ENCODE data around the gene CITED2. TPM values are rescaled to one million over a fixed set of nuclear protein-coding genes. Genes with fewer than 3 reads are reported as not detected.

Gene CITED2
- total and polyA plus RNA-seq, 2 of the 8 experiments (the other 6 are each of a cell fraction or from before 2014, with no cell fraction given) = 89.1 to 115 TPM

DNA sequence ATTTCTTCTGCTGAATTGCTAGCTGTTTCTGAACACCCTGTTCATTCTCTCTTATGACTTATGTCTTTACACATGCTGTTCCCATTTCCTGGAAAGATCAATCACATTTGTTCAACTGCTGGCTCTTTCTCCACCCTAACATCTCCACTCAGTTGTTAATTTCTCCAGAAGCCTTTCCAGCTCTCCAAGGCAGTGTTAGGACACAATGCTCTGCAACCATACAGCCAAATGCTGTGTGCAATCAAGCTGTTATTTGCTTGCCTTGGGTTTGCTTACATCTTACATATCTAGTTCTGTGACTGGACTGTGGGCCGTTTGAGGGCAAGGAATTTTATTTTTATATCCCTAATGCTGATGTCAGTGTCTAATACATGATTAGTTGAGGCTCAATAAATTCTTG, 24.2 kb upstream of the CITED2 start (continued):
- TF ChIP-seq HDAC6 (IDR thresholded peaks at IDR 0.05; ENCODE audit: low read depth, low read length) (no peak), RXRA (IDR thresholded peaks at IDR 0.05; ENCODE audit: insufficient read depth, low read depth, low read length) (no peak), SP4 (IDR thresholded peaks at IDR 0.05; ENCODE audit: low read length) (no peak)
